ENCODE results near the gene MX1. TPM values are rescaled to one million over a fixed set of nuclear protein-coding genes. Genes with fewer than 3 reads are reported as not detected.

MX1 gene
- total and polyA plus RNA-seq, 2 of the 13 experiments (the other 11 are each of a cell fraction or from before 2014, with no cell fraction given), result 2.6 to 5.8 TPM

GRCh38 chr21:41499920-41500319 is 73.9 kb downstream of the MX1 start:
- Histone ChIP-seq H3K9ac (ENCODE audit: insufficient read depth, low read depth, low read length) (no peak overlapping the region), H3K36me3 (replicated peaks in 1 of 2; ENCODE audit: control insufficient read depth in 1 of 2, insufficient read depth in 2 of 2, low read length in 2 of 2) (no peaks in the 10 kb centered on the region), H3K27me3 (ENCODE audit: control insufficient read depth in 1 of 2, insufficient read depth in 2 of 2, low read length in 2 of 2) (no peaks in the 10 kb centered on the region), H4K20me1 (ENCODE audit: insufficient read depth, low read length) (no peaks in the 10 kb centered on the region), H2AFZ (ENCODE audit: low read length) (no peak overlapping the region), H3K9me3 (ENCODE audit: low read length) (no peaks in the 10 kb centered on the region), H3K79me2 (ENCODE audit: insufficient read depth, low read length) (no peaks in the 10 kb centered on the region), H3K4me2 (ENCODE audit: low read depth, low read length) (no peak overlapping the region), H3K4me3 (replicated peaks in 1 of 3; ENCODE audit: insufficient read depth in 1 of 3, low read depth in 2 of 3, low read length in 3 of 3) (no peak overlapping the region), H3K4me1 (ENCODE audit: insufficient read depth, low read length) (peaks cover 58% of the 10 kb centered on the region), H3K27ac (ENCODE audit: extremely low read length, insufficient read depth, low read length) (no peak overlapping the region)
- POLR2A ChIA-PET, result no interaction called here
- DNase-seq (ENCODE audit: low spot score) (no peak), ATAC-seq (no peak), FAIRE-seq (no peak)
- TF ChIP-seq AGO2 (optimal IDR thresholded peaks at IDR 0.05; ENCODE audit: low read depth, low read length) (no peak), NFYB (CRISPR knock-in tag; IDR thresholded peaks at IDR 0.05) (no peak), SP140L (CRISPR knock-in tag; IDR thresholded peaks at IDR 0.05; ENCODE audit: borderline replicate concordance) (no peak), SIX1 (CRISPR knock-in tag; IDR thresholded peaks at IDR 0.05; ENCODE audit: borderline replicate concordance) (no peak), TGIF2 (CRISPR knock-in tag; IDR thresholded peaks at IDR 0.05) (no peak), ZNF333 (CRISPR knock-in tag; IDR thresholded peaks at IDR 0.05; ENCODE audit: borderline replicate concordance) (no peak), ZNF160 (CRISPR knock-in tag; IDR thresholded peaks at IDR 0.05) (no peak), JARID2 (CRISPR knock-in tag; IDR thresholded peaks at IDR 0.05; ENCODE audit: insufficient replicate concordance) (no peak), PCBP1 (IDR thresholded peaks at IDR 0.05; ENCODE audit: borderline replicate concordance, low read depth, low read length) (no peak), NCOA1 (CRISPR knock-in tag; IDR thresholded peaks at IDR 0.05) (no peak), ZNF143 (CRISPR knock-in tag; IDR thresholded peaks at IDR 0.05) (no peak)
- intact Hi-C loops (cut with micrococcal nuclease; ENCODE audit: unreplicated experiment), result no loop called here
- CTCF ChIA-PET (ENCODE audit: low intra/inter-chr PET ratio, low total read pairs), result no interaction called here
- BruUV-seq (replicated peaks), result no TSS peak
- in situ Hi-C loops (cut with HindIII; ENCODE audit: extremely low pct_ligation_motif_present, low pct_unique_long_range_greater_than_20kb), result no loop called here
- 75% methylated on average over 2 of the region's 2 CpGs for WGBS (ENCODE audit: low lambda C conversion rate)

DNA sequence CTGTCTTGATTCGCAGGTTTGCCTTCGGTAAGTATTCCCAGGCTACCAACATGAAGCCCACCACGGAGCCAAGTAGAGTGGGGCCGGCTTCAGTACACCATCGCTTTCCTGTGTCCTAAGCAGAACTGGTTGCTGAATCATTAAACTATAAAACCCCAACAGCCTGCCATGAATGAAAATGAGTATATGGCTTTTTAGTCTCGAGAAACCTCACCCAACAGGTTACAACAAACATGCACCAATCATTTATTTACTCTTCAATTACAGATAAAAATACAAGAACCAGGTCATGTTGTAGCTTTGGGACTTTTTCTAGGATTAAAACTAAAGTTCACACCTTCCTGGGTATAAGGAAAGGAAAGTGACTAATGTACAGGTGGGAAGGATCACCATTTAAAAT is 74.3 kb downstream of the MX1 start:
- H4K20me1 ChIP-seq (ENCODE audit: insufficient read depth, low read length), result no peaks in the 10 kb centered on the region
- H2AFZ ChIP-seq (ENCODE audit: low read length), result no peak overlapping the region
- CTCF ChIA-PET (ENCODE audit: low intra/inter-chr PET ratio, low total read pairs), result no interaction called here
- in situ Hi-C loops (cut with HindIII; ENCODE audit: extremely low pct_ligation_motif_present, low pct_unique_long_range_greater_than_20kb) (no loop called here), intact Hi-C loops (cut with micrococcal nuclease; ENCODE audit: unreplicated experiment) (no loop called here)
- peak overlapping the region; percentile 41 for H3K4me2 ChIP-seq (ENCODE audit: low read depth, low read length)
- H3K79me2 ChIP-seq (ENCODE audit: insufficient read depth, low read length), result no peaks in the 10 kb centered on the region
- no peaks in the 10 kb centered on the region; a peak in 1 of 5 replicates for H3K27me3 ChIP-seq (ENCODE audit: control insufficient read depth in 1 of 2, insufficient read depth in 2 of 2, low read length in 2 of 2)
- no peaks in the 10 kb centered on the region for H3K9me3 ChIP-seq (ENCODE audit: low read length)
- peaks cover 58% of the 10 kb centered on the region for H3K4me1 ChIP-seq (ENCODE audit: insufficient read depth, low read length)
- 75% methylated on average over 6 of the region's 6 CpGs for WGBS (ENCODE audit: low lambda C conversion rate)
- FAIRE-seq (no peak), ATAC-seq (no peak), DNase-seq (ENCODE audit: low spot score) (no peak)
- POLR2A ChIA-PET, result no interaction called here
- no peak overlapping the region for H3K4me3 ChIP-seq (replicated peaks in 1 of 3; ENCODE audit: insufficient read depth in 1 of 3, low read depth in 2 of 3, low read length in 3 of 3)
- no peaks in the 10 kb centered on the region for H3K36me3 ChIP-seq (replicated peaks in 1 of 2; ENCODE audit: control insufficient read depth in 1 of 2, insufficient read depth in 2 of 2, low read length in 2 of 2)
- H3K27ac ChIP-seq (ENCODE audit: extremely low read length, insufficient read depth, low read length), result no peak overlapping the region
- no peak overlapping the region for H3K9ac ChIP-seq (ENCODE audit: insufficient read depth, low read depth, low read length)
- no TSS peak for BruUV-seq (replicated peaks)
- TF ChIP-seq HMGXB4 (CRISPR knock-in tag; IDR thresholded peaks at IDR 0.05; ENCODE audit: borderline replicate concordance in 1 of 2, low read depth in 1 of 2) (no peak), ZNF597 (CRISPR knock-in tag; IDR thresholded peaks at IDR 0.05) (no peak), SIX4 (CRISPR knock-in tag; IDR thresholded peaks at IDR 0.05) (no peak), ELF1 (CRISPR knock-in tag; IDR thresholded peaks at IDR 0.05) (no peak), ZNF570 (CRISPR knock-in tag; IDR thresholded peaks at IDR 0.05; ENCODE audit: borderline replicate concordance) (no peak)
- TF ChIP-seq, protein P1, sequence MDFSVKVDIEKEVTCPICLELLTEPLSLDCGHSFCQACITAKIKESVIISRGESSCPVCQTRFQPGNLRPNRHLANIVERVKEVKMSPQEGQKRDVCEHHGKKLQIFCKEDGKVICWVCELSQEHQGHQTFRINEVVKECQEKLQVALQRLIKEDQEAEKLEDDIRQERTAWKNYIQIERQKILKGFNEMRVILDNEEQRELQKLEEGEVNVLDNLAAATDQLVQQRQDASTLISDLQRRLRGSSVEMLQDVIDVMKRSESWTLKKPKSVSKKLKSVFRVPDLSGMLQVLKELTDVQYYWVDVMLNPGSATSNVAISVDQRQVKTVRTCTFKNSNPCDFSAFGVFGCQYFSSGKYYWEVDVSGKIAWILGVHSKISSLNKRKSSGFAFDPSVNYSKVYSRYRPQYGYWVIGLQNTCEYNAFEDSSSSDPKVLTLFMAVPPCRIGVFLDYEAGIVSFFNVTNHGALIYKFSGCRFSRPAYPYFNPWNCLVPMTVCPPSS (IDR thresholded peaks at IDR 0.05), result no peak

Measured in HepG2 (cell line).